ENCODE measurements around the gene BEND3.
"Not testable (repeated sequence)": the region's sequence is repeated elsewhere in the genome, so short reads cannot be mapped to it uniquely, and the experiment has no call there.

BEND3 gene

GRCh38 chr6:107030151-107030550 is 85.2 kb downstream of the BEND3 start:
- H3K4me3 ChIP-seq (ENCODE audit: low read depth, low read length) = no peak overlapping the region
- DNase-seq (ENCODE audit: low read depth) = no peak
- TF ChIP-seq, protein P1, sequence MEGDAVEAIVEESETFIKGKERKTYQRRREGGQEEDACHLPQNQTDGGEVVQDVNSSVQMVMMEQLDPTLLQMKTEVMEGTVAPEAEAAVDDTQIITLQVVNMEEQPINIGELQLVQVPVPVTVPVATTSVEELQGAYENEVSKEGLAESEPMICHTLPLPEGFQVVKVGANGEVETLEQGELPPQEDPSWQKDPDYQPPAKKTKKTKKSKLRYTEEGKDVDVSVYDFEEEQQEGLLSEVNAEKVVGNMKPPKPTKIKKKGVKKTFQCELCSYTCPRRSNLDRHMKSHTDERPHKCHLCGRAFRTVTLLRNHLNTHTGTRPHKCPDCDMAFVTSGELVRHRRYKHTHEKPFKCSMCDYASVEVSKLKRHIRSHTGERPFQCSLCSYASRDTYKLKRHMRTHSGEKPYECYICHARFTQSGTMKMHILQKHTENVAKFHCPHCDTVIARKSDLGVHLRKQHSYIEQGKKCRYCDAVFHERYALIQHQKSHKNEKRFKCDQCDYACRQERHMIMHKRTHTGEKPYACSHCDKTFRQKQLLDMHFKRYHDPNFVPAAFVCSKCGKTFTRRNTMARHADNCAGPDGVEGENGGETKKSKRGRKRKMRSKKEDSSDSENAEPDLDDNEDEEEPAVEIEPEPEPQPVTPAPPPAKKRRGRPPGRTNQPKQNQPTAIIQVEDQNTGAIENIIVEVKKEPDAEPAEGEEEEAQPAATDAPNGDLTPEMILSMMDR (conservative IDR thresholded peaks at IDR 0.05; ENCODE audit: low read depth, low read length) = no peak

GRCh38 chr6:107026965-107027364 is 88.3 kb downstream of the BEND3 start:
- no peak overlapping the region for H3K4me3 ChIP-seq (ENCODE audit: low read depth, low read length)
- DNase-seq (ENCODE audit: low read depth) = no peak

DNA sequence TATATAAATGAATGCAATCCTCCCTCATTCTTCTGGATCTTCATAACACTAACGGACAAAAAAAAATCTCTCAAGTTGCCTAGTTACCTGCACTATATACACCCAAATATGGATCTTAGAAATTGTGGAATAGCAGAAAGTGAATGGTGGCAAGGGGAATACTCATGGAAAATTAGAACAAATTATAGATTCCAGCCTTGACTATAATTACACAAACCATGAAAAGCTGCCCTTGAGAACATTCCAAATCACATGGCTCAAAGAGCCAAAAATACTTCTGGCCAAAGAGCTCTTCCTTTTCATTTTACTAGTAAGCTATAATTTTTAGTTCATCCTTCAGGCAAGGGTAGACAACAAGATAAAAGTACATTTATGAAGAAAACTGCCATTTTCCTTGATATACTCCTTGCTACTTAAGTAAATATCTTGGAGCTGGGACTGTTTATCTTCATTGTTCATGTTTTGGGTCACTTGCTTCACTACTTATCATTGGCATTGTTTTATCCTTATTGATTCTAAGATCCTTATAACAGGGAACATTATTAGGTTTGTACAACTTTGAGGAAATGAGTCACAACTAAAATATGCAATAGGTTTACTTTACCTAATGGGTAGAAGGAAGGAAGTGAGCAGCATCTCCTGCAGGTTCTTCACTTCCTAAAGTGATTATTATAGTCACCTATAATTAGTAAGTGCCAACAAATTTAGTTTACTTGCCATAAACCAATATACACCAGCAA is 93.7 kb downstream of the BEND3 start:
- no peak for DNase-seq (ENCODE audit: low read depth)
- TF ChIP-seq, protein P1 (conservative IDR thresholded peaks at IDR 0.05; ENCODE audit: low read depth, low read length) = no peak
- no peak overlapping the region for H3K4me3 ChIP-seq (ENCODE audit: low read depth, low read length)

More at GRCh38 chr6:107026965-107027364, 88.3 kb downstream of the BEND3 start:
- TF ChIP-seq, protein P1 (conservative IDR thresholded peaks at IDR 0.05; ENCODE audit: low read depth, low read length) = no peak

DNA sequence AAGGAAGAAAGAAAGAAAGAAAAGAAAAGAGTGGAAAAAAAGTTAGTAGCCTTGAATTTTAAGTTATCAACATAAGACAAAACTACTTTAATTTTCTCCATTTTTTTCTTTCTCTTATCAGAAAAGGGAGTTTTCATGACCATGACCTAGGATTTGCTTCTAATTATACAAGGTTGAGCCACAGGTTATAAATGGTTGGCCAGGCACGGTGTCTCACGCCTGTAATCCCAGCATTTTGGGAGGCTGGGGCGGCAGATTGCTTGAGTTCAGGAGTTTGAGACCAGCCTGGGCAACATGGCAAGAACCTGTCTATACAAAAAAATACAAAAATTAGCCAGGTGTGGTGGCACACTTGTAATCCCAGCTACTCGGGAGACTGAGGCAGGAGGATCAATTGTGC is 95.1 kb downstream of the BEND3 start:
- TF ChIP-seq, protein P1 (conservative IDR thresholded peaks at IDR 0.05; ENCODE audit: low read depth, low read length) = no peak
- no peak for DNase-seq (ENCODE audit: low read depth)
- no peak overlapping the region for H3K4me3 ChIP-seq (ENCODE audit: low read depth, low read length)

- not testable (repeated sequence) for H3K4me3 ChIP-seq (ENCODE audit: low read depth, low read length); DNase-seq (ENCODE audit: low read depth)
Observed at GRCh38 chr6:107019628-107020027, 95.7 kb downstream of the BEND3 start.

- TF ChIP-seq, protein P1 (conservative IDR thresholded peaks at IDR 0.05; ENCODE audit: low read depth, low read length) = no peak
- no peak overlapping the region for H3K4me3 ChIP-seq (ENCODE audit: low read depth, low read length)
- no peak for DNase-seq (ENCODE audit: low read depth)
Observed at GRCh38 chr6:107019047-107019446, 96.3 kb downstream of the BEND3 start.

Data from choroid plexus epithelial cell (primary cell).